Activated naive CD4-positive, alpha-beta T cell treated with Interleukin-2 at 50 U/mL for 16 hours (primary cell): ENCODE data around the gene G6PC1.
"Not testable (repeated sequence)": the region's sequence is repeated elsewhere in the genome, so short reads cannot be mapped to it uniquely, and the experiment has no call there.

Experiments
- DNase-seq: peaks from one replicate; pipeline ENCODE4 v3.0.0-alpha.2; 2020

Gene G6PC1

GRCh38 chr17:42873932-42874695 lies 26.5 kb upstream of the G6PC1 start:
- not testable (repeated sequence) for DNase-seq

GRCh38 chr17:42877037-42877436 lies 23.6 kb upstream of the G6PC1 start:
- no peak for DNase-seq

GRCh38 chr17:42878123-42878880 lies 22.3 kb upstream of the G6PC1 start:
- no peak for DNase-seq

GRCh38 chr17:42878924-42879595 lies 21.5 kb upstream of the G6PC1 start:
- no peak for DNase-seq

GRCh38 chr17:42879596-42879985 lies 21.0 kb upstream of the G6PC1 start:
- DNase-seq: no peak

GRCh38 chr17:42880776-42881310 lies 19.8 kb upstream of the G6PC1 start:
- DNase-seq: no peak

- not testable (repeated sequence) for DNase-seq
Measured at GRCh38 chr17:42881706-42882105, 18.9 kb upstream of the G6PC1 start.

GRCh38 chr17:42882166-42882565 lies 18.4 kb upstream of the G6PC1 start:
- DNase-seq: no peak

GRCh38 chr17:42883802-42884558 lies 16.6 kb upstream of the G6PC1 start:
- DNase-seq: no peak

GRCh38 chr17:42885806-42886205 lies 14.8 kb upstream of the G6PC1 start:
- DNase-seq: not testable (repeated sequence)

- DNase-seq: no peak
Measured at GRCh38 chr17:42886283-42887176, 14.1 kb upstream of the G6PC1 start.

- DNase-seq: no peak
Measured at GRCh38 chr17:42889809-42890208, 10.8 kb upstream of the G6PC1 start.

GRCh38 chr17:42891539-42892152 lies 9.0 kb upstream of the G6PC1 start:
- DNase-seq: no peak

GRCh38 chr17:42893359-42893758 lies 7.2 kb upstream of the G6PC1 start:
- DNase-seq: no peak

- DNase-seq: no peak
Measured at GRCh38 chr17:42894283-42895184, 6.1 kb upstream of the G6PC1 start.

GRCh38 chr17:42895185-42895555 lies 5.4 kb upstream of the G6PC1 start:
- DNase-seq: no peak

- no peak for DNase-seq
Measured at GRCh38 chr17:42898147-42898811, 2.3 kb upstream of the G6PC1 start.

- DNase-seq: not testable (repeated sequence)
Measured at GRCh38 chr17:42899981-42900380, 618 bp upstream of the G6PC1 start.

- no peak for DNase-seq
Measured at GRCh38 chr17:42901535-42902229, 1.1 kb downstream of the G6PC1 start.
